Natural killer cell (primary cell): Measurements from ENCODE around the gene DUS4L. TPM values are rescaled to one million over a fixed set of nuclear protein-coding genes. Genes with fewer than 3 reads are reported as not detected.

Source experiments
- ATAC-seq, 3 donors: fragments of 150-1000 bp in 2 of 3; fragments of 200-7000 bp in 1 of 3; cut with Tn5 transposase; 1 replicate in 1 of 3; 2 replicates in 2 of 3; pipeline ENCODE4 v1.10.0; 2021; ENCODE audit warnings: mild to moderate bottlenecking in 2 of 3, moderate library complexity in 2 of 3
- DNase-seq, 2 donors: peaks; one replicate each; pipeline versions ENCODE4 v3.0.0 to v3.0.0-alpha.2; 2013 to 2021; ENCODE audit warnings: mixed read lengths in 1 of 2
- H3K27ac ChIP-seq: one replicate; pipeline ENCODE4 v1.5.1; 2013; ENCODE audit warnings: mild to moderate bottlenecking, low read length
- H3K27me3 ChIP-seq: one replicate; pipeline ENCODE4 v1.6.1; 2013; ENCODE audit warnings: low read length; ENCODE audit not compliant: control insufficient read depth, insufficient read depth
- H3K36me3 ChIP-seq: one replicate; pipeline ENCODE4 v1.6.1; 2013; ENCODE audit warnings: low read length; ENCODE audit not compliant: control insufficient read depth, insufficient read depth
- H3K4me1 ChIP-seq: one replicate; pipeline ENCODE4 v1.6.1; 2013; ENCODE audit warnings: low read length; ENCODE audit not compliant: control insufficient read depth, insufficient read depth
- H3K4me3 ChIP-seq: one replicate; pipeline ENCODE4 v1.5.1; 2013; ENCODE audit warnings: low read length
- H3K9me3 ChIP-seq: one replicate; pipeline ENCODE4 v1.6.1; 2013; ENCODE audit warnings: low read length; ENCODE audit not compliant: control insufficient read depth, insufficient read depth
- H3K27ac Mint-ChIP-seq, 2 donors: one replicate each; pipeline ENCODE4 v1.8.0; 2022; ENCODE audit warnings: mild to moderate bottlenecking in 2 of 2, mixed read lengths in 2 of 2, moderate library complexity in 1 of 2
- H3K27me3 Mint-ChIP-seq, 2 donors: one replicate each; pipeline ENCODE4 v1.8.0; 2022; ENCODE audit warnings: low read depth in 2 of 2, mixed read lengths in 2 of 2
- H3K36me3 Mint-ChIP-seq: one replicate; pipeline ENCODE4 v1.8.0; 2022; ENCODE audit warnings: mixed read lengths
- H3K4me1 Mint-ChIP-seq, 2 donors: one replicate each; pipeline ENCODE4 v1.8.0; 2022; ENCODE audit warnings: mixed read lengths in 2 of 2
- H3K4me3 Mint-ChIP-seq: one replicate; pipeline ENCODE4 v1.8.0; 2022; ENCODE audit warnings: mild to moderate bottlenecking, moderate library complexity, mixed read lengths
- H3K9me3 Mint-ChIP-seq, 2 donors: one replicate each; pipeline ENCODE4 v1.8.0; 2022; ENCODE audit warnings: mixed read lengths in 2 of 2
- CTCF ChIP-seq: fragments of 200-600 bp; IDR thresholded peaks from one replicate; pipeline ENCODE4 v1.8.0; 2022; ENCODE audit warnings: antibody characterized with exemption
- WGBS: methylation state at CpG from one replicate; pipeline ENCODE4 v1.1.7; 2013; ENCODE audit warnings: missing lambda C conversion rate; ENCODE audit not compliant: insufficient coverage; 5-methylcytosine and 5-hydroxymethylcytosine counted together
- intact Hi-C: fragments of 100-400 bp; cut with micrococcal nuclease; formaldehyde crosslinking; loops from one replicate; pipeline ENCODE4 v1.14.2; 2022
- total RNA-seq, 4 donors: library from RNA; stranded (reverse); fragments of 120-200 nt in 1 of 4; gene quantifications; one replicate each; pipeline versions ENCODE4 v1.2.3 to v1.2.4, GENCODE V29; 2013 to 2022

DUS4L gene
- total RNA-seq, 3 donors from 2014 or later (not counting 1 experiment from before 2014, with no cell fraction given), result 5.5 to 10.5 (median 9.1) TPM

- peak overlapping the region; percentile 84 to 87 for H3K27ac Mint-ChIP-seq
- Histone ChIP-seq H3K9me3 (no peaks in the 10 kb centered on the region), H3K27me3 (no peaks in the 10 kb centered on the region), H3K4me1 (peaks cover 14% of the 10 kb centered on the region), H3K36me3 (peaks cover 2% of the 10 kb centered on the region), H3K27ac (peak overlapping the region; percentile 98), H3K4me3 (peak overlapping the region; percentile 100)
- H3K27me3 Mint-ChIP-seq, result no peaks in the 10 kb centered on the region
- no peaks in the 10 kb centered on the region for H3K9me3 Mint-ChIP-seq
- H3K36me3 Mint-ChIP-seq, result no peaks in the 10 kb centered on the region
- TF ChIP-seq CTCF, result no peak
- H3K4me1 Mint-ChIP-seq, result peaks cover 51 to 55% of the 10 kb centered on the region in 2 donors
- DNase-seq (no peak), ATAC-seq (peak; percentile 56 to 58 (median 57))
- intact Hi-C loops, result loop anchor here (2.0 kb wide), 1 partner anchor 180 kb away; no protein-coding TSS in a partner anchor
- 4% methylated on average over 20 of the region's 21 CpGs for WGBS
- H3K4me3 Mint-ChIP-seq, result peak overlapping the region; percentile 95
Measured at GRCh38 chr7:107563081-107563774, 543 bp upstream of the DUS4L start.

- H3K4me3 Mint-ChIP-seq, result peak overlapping the region; percentile 95
- Histone ChIP-seq H3K4me3 (peak overlapping the region; percentile 100), H3K4me1 (peaks cover 12% of the 10 kb centered on the region), H3K9me3 (no peaks in the 10 kb centered on the region), H3K27me3 (no peaks in the 10 kb centered on the region), H3K27ac (peak overlapping the region; percentile 98), H3K36me3 (peaks cover 4% of the 10 kb centered on the region)
- intact Hi-C loops, result no loop called here
- H3K4me1 Mint-ChIP-seq, result peaks cover 42 to 47% of the 10 kb centered on the region in 2 donors
- DNase-seq (no peak), ATAC-seq (no peak)
- WGBS, result 60% methylated on average over 8 of the region's 9 CpGs
- no peaks in the 10 kb centered on the region for H3K27me3 Mint-ChIP-seq
- peaks cover 7% of the 10 kb centered on the region for H3K36me3 Mint-ChIP-seq
- peak overlapping the region; percentile 84 to 87 for H3K27ac Mint-ChIP-seq
- no peaks in the 10 kb centered on the region for H3K9me3 Mint-ChIP-seq
- no peak for TF ChIP-seq CTCF
Measured at GRCh38 chr7:107564553-107565298, 955 bp downstream of the DUS4L start.

GRCh38 chr7:107570298-107570697 lies 6.5 kb downstream of the DUS4L start:
- no peak for TF ChIP-seq CTCF
- 100% methylated on average over 2 of the region's 2 CpGs for WGBS
- peaks cover 16% of the 10 kb centered on the region for H3K36me3 Mint-ChIP-seq
- no peaks in the 10 kb centered on the region for H3K4me1 ChIP-seq
- no peak for DNase-seq
- no peak for ATAC-seq
- H3K27me3 ChIP-seq, result no peaks in the 10 kb centered on the region
- no peak overlapping the region for H3K4me3 Mint-ChIP-seq
- H3K4me3 ChIP-seq, result no peak overlapping the region
- H3K27ac ChIP-seq, result no peak overlapping the region
- H3K27ac Mint-ChIP-seq, result no peak overlapping the region
- no peaks in the 10 kb centered on the region for H3K9me3 Mint-ChIP-seq
- H3K4me1 Mint-ChIP-seq, result no peaks in the 10 kb centered on the region
- intact Hi-C loops, result no loop called here
- peaks cover 10% of the 10 kb centered on the region for H3K36me3 ChIP-seq
- H3K9me3 ChIP-seq, result no peaks in the 10 kb centered on the region
- no peaks in the 10 kb centered on the region for H3K27me3 Mint-ChIP-seq
